GM23248 (cell line): ENCODE data around the gene DMBT1. TPM values are rescaled to one million over a fixed set of nuclear protein-coding genes. Genes with fewer than 3 reads are reported as not detected.

Source experiments
- DNase-seq: peaks from one replicate; pipeline ENCODE4 v3.0.0-alpha.2; 2015
- H2AFZ ChIP-seq: fragments of 200-600 bp; sonication (generic); 2 replicates; pipeline ENCODE4 v1.6.1; 2016; ENCODE audit warnings: antibody characterized with exemption
- H3F3A ChIP-seq: fragments of 200-600 bp; sonication (generic); 2 replicates; pipeline ENCODE4 v1.6.1; 2016; ENCODE audit warnings: mild to moderate bottlenecking, antibody characterized with exemption, mixed run types; ENCODE audit not compliant: insufficient read depth
- H3K27ac ChIP-seq: fragments of 200-600 bp; sonication (generic); 2 replicates; pipeline ENCODE4 v1.5.1; 2016; ENCODE audit warnings: mild to moderate bottlenecking
- H3K27me3 ChIP-seq: fragments of 200-600 bp; sonication (generic); replicated peaks from 2 replicates; pipeline ENCODE4 v1.6.1; 2016; ENCODE audit warnings: mild to moderate bottlenecking; ENCODE audit not compliant: insufficient read depth
- H3K36me3 ChIP-seq: fragments of 200-600 bp; sonication (generic); 2 replicates; pipeline ENCODE4 v1.6.1; 2016; ENCODE audit warnings: low read depth, mild to moderate bottlenecking
- H3K4me1 ChIP-seq: fragments of 200-600 bp; sonication (generic); 2 replicates; pipeline ENCODE4 v1.6.1; 2016; ENCODE audit warnings: mild to moderate bottlenecking; ENCODE audit not compliant: insufficient read depth
- H3K4me2 ChIP-seq: fragments of 200-600 bp; sonication (generic); one replicate; pipeline ENCODE4 v1.6.1; 2016; ENCODE audit warnings: mild to moderate bottlenecking; ENCODE audit not compliant: unreplicated experiment
- H3K4me3 ChIP-seq: fragments of 200-600 bp; sonication (generic); 2 replicates; pipeline ENCODE4 v1.5.1; 2016; ENCODE audit warnings: mild to moderate bottlenecking
- H3K79me2 ChIP-seq: fragments of 200-600 bp; sonication (generic); 2 replicates; pipeline ENCODE4 v1.6.1; 2016; ENCODE audit warnings: mild to moderate bottlenecking; ENCODE audit not compliant: insufficient read depth
- H3K9ac ChIP-seq: fragments of 200-600 bp; sonication (generic); 2 replicates; pipeline ENCODE4 v1.6.1; 2016; ENCODE audit warnings: mild to moderate bottlenecking
- H3K9me2 ChIP-seq: fragments of 200-600 bp; sonication (generic); 2 replicates; pipeline ENCODE4 v1.6.1; 2016; ENCODE audit warnings: mixed run types, mild to moderate bottlenecking, moderate library complexity; ENCODE audit not compliant: insufficient read depth
- H3K9me3 ChIP-seq: fragments of 200-600 bp; sonication (generic); one replicate; pipeline ENCODE4 v1.6.1; 2017; ENCODE audit warnings: low read depth
- H4K20me1 ChIP-seq: fragments of 200-600 bp; sonication (generic); 2 replicates; pipeline ENCODE4 v1.6.0; 2016; ENCODE audit not compliant: insufficient read depth
- EZH2 ChIP-seq: fragments of 200-600 bp; sonication (generic); IDR thresholded peaks from 2 replicates; pipeline ENCODE4 v1.6.1; 2018; ENCODE audit warnings: antibody characterized with exemption, mild to moderate bottlenecking; ENCODE audit not compliant: insufficient read depth, poor library complexity, severe bottlenecking
- EZH2phosphoT487 ChIP-seq: fragments of 200-600 bp; sonication (generic); IDR thresholded peaks from 2 replicates; pipeline ENCODE4 v1.6.1; 2018; ENCODE audit warnings: antibody characterized with exemption, moderate library complexity, mild to moderate bottlenecking, low read depth; ENCODE audit not compliant: insufficient read depth
- WGBS, 2 experiments: methylation state at CpG; one replicate each; pipeline ENCODE4 v1.1.6; 2015 to 2017; ENCODE audit warnings: low lambda C conversion rate in 2 of 2, low coverage in 1 of 2; ENCODE audit errors: missing lambda C conversion rate in 2 of 2; 5-methylcytosine and 5-hydroxymethylcytosine counted together
- in situ Hi-C: fragments of 300-500 bp; cut with MboI; formaldehyde crosslinking; loops from 2 replicates; pipeline ENCODE4 v1.15.0; 2020
- polyA plus RNA-seq: library from polyadenylated mRNA; unstranded; fragments of >200 nt; fragmentation: Nextera tagmentation; extraction: Ambion mirVana; gene quantifications from 2 replicates; pipeline ENCODE4 v1.2.1, GENCODE V29; 2016
- total RNA-seq: library from RNA; depleted of rRNA; stranded (reverse); fragments of >200 nt; shearing (Covaris generic); gene quantifications from 2 replicates; pipeline ENCODE4 v1.2.3, GENCODE V29; 2014

Gene DMBT1
- total and polyA plus RNA-seq, 2 experiments from 2014 or later, result not detected

DNA sequence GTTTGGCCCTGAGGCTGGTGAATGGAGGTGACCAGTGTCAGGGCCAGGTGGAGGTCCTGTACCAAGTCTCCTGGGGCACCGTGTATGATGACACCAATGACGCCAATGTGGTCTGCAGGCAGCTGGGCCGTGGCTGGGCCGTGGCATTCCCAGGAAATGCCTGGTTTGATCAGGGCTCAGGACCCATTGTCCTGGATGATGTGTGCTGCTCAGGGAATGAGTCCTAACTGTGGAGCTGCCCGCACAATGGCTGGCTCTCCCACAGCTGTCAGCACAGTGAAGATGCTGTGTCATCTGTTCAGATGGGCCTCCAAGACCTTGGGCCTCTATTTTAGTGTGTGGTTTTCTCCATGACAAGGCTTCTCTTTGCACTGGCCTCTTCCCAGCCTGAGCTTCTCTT lies 64.0 kb downstream of the DMBT1 start:
- Histone ChIP-seq H3K79me2 (no peaks in the 10 kb centered on the region), H3K4me2 (no peak overlapping the region), H3K9me3 (no peaks in the 10 kb centered on the region), H3K27ac (no peak overlapping the region), H4K20me1 (no peaks in the 10 kb centered on the region), H3K27me3 (peaks cover 7% of the 10 kb centered on the region), H2AFZ (no peak overlapping the region), H3K9ac (no peak overlapping the region), H3K36me3 (no peaks in the 10 kb centered on the region), H3K4me1 (no peaks in the 10 kb centered on the region), H3K4me3 (no peak overlapping the region), H3F3A (no peaks in the 10 kb centered on the region), H3K9me2 (no peaks in the 10 kb centered on the region)
- WGBS, 2 experiments, result 44 to 51% methylated on average over 5 of the region's 5 CpGs
- DNase-seq, result no peak
- TF ChIP-seq EZH2 (no peak), EZH2phosphoT487 (no peak)
- in situ Hi-C loops, result no loop called here

DNA sequence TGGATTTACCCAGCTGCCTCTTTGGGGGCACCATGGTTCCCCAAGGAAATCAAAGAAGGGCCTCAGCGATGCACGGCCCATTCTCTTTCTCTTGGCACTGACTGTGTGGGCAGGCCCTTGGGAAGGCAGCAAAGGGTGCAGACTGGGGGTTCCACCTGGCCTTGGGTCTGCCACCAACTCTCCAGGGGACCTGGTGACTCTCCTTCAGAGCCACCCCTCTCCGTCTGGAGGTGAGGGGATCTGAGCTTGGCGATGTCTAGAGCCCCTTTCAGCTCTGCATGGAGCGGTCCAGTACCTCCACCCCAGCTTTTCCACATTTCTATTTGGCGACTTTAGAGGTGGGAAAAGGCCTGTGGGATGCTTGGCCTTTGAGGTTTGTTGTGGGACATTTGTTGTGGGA lies 70.0 kb downstream of the DMBT1 start:
- no peak for DNase-seq
- Histone ChIP-seq H3K4me3 (no peak overlapping the region), H3K27me3 (peaks cover 7% of the 10 kb centered on the region), H3K79me2 (no peaks in the 10 kb centered on the region), H3K36me3 (no peaks in the 10 kb centered on the region), H3F3A (no peaks in the 10 kb centered on the region), H3K27ac (no peak overlapping the region), H4K20me1 (no peaks in the 10 kb centered on the region), H3K9me3 (no peaks in the 10 kb centered on the region), H3K4me2 (no peak overlapping the region), H3K9ac (no peak overlapping the region), H2AFZ (no peak overlapping the region), H3K9me2 (no peaks in the 10 kb centered on the region), H3K4me1 (no peaks in the 10 kb centered on the region)
- TF ChIP-seq EZH2phosphoT487 (no peak), EZH2 (no peak)
- in situ Hi-C loops, result no loop called here
- WGBS, 2 experiments, result 35 to 44% methylated on average over 6 of the region's 6 CpGs

DNA sequence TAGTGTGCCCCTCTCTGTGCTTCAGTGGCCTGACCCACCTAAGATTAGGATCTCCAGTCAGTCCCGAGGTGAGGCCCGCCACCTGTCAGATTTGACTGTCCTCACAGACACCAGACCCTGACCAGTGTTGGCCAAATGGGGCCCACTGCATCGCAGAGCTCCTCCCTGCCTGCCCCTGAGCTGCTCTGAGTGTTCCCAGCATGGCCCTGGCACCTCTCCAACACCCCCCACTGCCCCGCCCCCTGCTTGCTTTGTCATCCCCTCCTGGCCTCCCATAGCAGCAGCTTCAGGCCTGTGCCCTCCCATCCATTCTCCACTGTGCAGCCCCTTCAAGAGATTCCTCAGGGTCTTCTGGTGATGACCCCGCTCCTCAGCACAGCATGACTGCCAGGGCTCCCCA lies 71.5 kb downstream of the DMBT1 start:
- Histone ChIP-seq H3K36me3 (no peaks in the 10 kb centered on the region), H3K9me2 (no peaks in the 10 kb centered on the region), H2AFZ (no peak overlapping the region), H3K4me1 (no peaks in the 10 kb centered on the region), H3K4me3 (no peak overlapping the region), H3K79me2 (no peaks in the 10 kb centered on the region), H3K9me3 (no peaks in the 10 kb centered on the region), H3F3A (no peaks in the 10 kb centered on the region), H3K4me2 (no peak overlapping the region), H3K27me3 (peaks cover 7% of the 10 kb centered on the region), H4K20me1 (no peaks in the 10 kb centered on the region), H3K9ac (no peak overlapping the region), H3K27ac (no peak overlapping the region)
- TF ChIP-seq EZH2, result no peak
- no peak for TF ChIP-seq EZH2phosphoT487
- WGBS, 2 experiments, result 21 to 33% methylated on average over 3 to 5 of the region's 5 CpGs
- in situ Hi-C loops, result no loop called here
- no peak for DNase-seq

DNA sequence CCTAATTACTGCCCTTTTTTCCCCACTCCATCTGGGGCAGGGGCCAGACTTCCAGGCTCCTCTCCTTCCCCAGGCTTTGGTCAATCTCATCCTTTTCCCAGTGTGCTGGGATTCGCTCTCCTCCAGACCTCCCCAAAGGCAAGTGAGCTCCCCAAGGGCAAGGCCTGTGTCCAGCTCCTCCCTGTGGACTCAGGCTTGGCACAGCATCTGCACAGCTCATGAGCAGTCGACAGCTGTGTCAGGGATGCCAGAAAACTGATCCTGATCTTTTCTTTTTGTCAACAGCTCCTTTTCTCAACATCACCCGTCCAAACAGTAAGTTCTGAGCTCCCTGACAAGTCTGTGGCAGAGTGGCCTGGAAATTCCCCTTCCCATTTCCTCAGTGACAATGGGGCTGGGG lies 72.0 kb downstream of the DMBT1 start:
- H3K27me3 ChIP-seq, result peaks cover 7% of the 10 kb centered on the region
- no peak overlapping the region for H2AFZ ChIP-seq
- WGBS, 2 experiments, result 8 to 24% methylated on average over 3 of the region's 3 CpGs
- H3K9me2 ChIP-seq, result no peaks in the 10 kb centered on the region
- in situ Hi-C loops, result no loop called here
- H3K9ac ChIP-seq, result no peak overlapping the region
- no peaks in the 10 kb centered on the region for H3K36me3 ChIP-seq
- no peak for DNase-seq
- H3K4me2 ChIP-seq, result no peak overlapping the region
- H3K27ac ChIP-seq, result no peak overlapping the region
- TF ChIP-seq EZH2phosphoT487 (no peak), EZH2 (no peak)
- H3K79me2 ChIP-seq, result no peaks in the 10 kb centered on the region
- H4K20me1 ChIP-seq, result no peaks in the 10 kb centered on the region
- no peak overlapping the region for H3K4me3 ChIP-seq
- no peaks in the 10 kb centered on the region for H3K4me1 ChIP-seq
- no peaks in the 10 kb centered on the region for H3F3A ChIP-seq
- no peaks in the 10 kb centered on the region for H3K9me3 ChIP-seq

DNA sequence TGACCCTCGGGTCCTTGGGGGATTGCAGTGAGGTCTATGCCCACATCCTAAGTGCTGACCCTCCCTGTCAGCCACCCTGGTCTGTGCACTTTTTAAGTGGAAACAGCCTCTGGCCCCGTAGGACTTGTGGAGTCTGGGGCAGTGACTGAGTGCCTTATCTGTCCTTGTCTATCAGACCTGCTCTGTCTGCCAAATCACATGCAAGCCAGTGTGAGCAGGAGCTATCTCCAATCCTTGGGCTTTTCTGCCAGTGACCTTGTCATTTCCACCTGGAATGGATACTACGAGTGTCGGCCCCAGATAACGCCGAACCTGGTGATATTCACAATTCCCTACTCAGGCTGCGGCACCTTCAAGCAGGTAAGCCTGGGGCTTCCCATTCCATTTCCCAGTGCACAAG lies 76.4 kb downstream of the DMBT1 start:
- Histone ChIP-seq H3K9ac (no peak overlapping the region), H3K79me2 (no peaks in the 10 kb centered on the region), H3K4me2 (no peak overlapping the region), H3F3A (no peaks in the 10 kb centered on the region), H3K9me3 (no peaks in the 10 kb centered on the region), H2AFZ (no peak overlapping the region), H3K36me3 (no peaks in the 10 kb centered on the region), H4K20me1 (no peaks in the 10 kb centered on the region), H3K27ac (no peak overlapping the region), H3K9me2 (no peaks in the 10 kb centered on the region), H3K4me1 (no peaks in the 10 kb centered on the region), H3K4me3 (no peak overlapping the region), H3K27me3 (no peaks in the 10 kb centered on the region; the same call in 1 of the 2 replicates)
- no peak for DNase-seq
- in situ Hi-C loops, result no loop called here
- 37 to 45% methylated on average over 7 of the region's 7 CpGs for WGBS, 2 experiments
- TF ChIP-seq EZH2, result no peak
- TF ChIP-seq EZH2phosphoT487, result no peak
